ENCODE results near the gene IFFO2. TPM values are rescaled to one million over a fixed set of nuclear protein-coding genes. Genes with fewer than 3 reads are reported as not detected.

The IFFO2 gene
- total and polyA plus RNA-seq, 2 of the 8 experiments (the other 6 are each of a cell fraction or from before 2014, with no cell fraction given): 6.6 to 10.4 TPM

- H3K9me3 ChIP-seq (ENCODE audit: insufficient read depth in 2 of 2, low read depth in 1 of 2, low read length in 1 of 2): no peaks in the 10 kb centered on the region
- H3K23ac ChIP-seq (ENCODE audit: insufficient read length): no peak within 1 kb of the TSS
- no peak within 1 kb of the TSS for H2BK15ac ChIP-seq (ENCODE audit: low read length)
- peak within 1 kb of the TSS; percentile 93 for H2BK120ac ChIP-seq (replicated peaks; ENCODE audit: low read depth, low read length)
- H3K4me3 ChIP-seq (ENCODE audit: extremely low read depth in 1 of 4, insufficient read depth in 2 of 4, low read depth in 3 of 4, low read length in 4 of 4): peak within 1 kb of the TSS; percentile 91 to 96 (median 93)
- H3K56ac ChIP-seq (replicated peaks; ENCODE audit: insufficient read length, low read depth, low read length): peak within 1 kb of the TSS; percentile 55
- H2BK20ac ChIP-seq (ENCODE audit: low read length): 0 out of 2 replicates have a peak within 1 kb of the TSS, but pooled peaks have one; percentile 90
- ChIA-PET CTCF (ENCODE audit: partially characterized antibody) (interaction anchor here (0.9 to 8.0 kb wide), 7 partner anchors 10 to 43 kb away, joined by 3 to 131 read pairs (median 4); no protein-coding TSS in a partner anchor), POLR2A (ENCODE audit: partially characterized antibody) (interaction anchor here (0.6 to 1.9 kb wide), 12 partner anchors 9 to 1168 kb away, joined by 3 to 11 read pairs (median 3); no protein-coding TSS in a partner anchor)
- FAIRE-seq (peak; percentile 97), DNase-seq (ENCODE audit: low read depth in 1 of 2, low spot score in 2 of 2) (peak; percentile 87 to 88)
- H2AFZ ChIP-seq (ENCODE audit: low read length): peak within 1 kb of the TSS; percentile 99
- peaks cover 2 to 4% of the 10 kb centered on the region in 2 experiments for H4K20me1 ChIP-seq (replicated peaks in 1 of 2; ENCODE audit: control insufficient read depth in 1 of 2, insufficient read depth in 2 of 2, low read length in 2 of 2)
- no peak within 1 kb of the TSS for H4K8ac ChIP-seq (ENCODE audit: extremely low read depth, insufficient read depth, low read length)
- no peaks in the 10 kb centered on the region for H3K36me3 ChIP-seq (ENCODE audit: control insufficient read depth in 2 of 4, insufficient read depth in 4 of 4, low read length in 3 of 4)
- peak within 1 kb of the TSS; percentile 99 for H3K27ac ChIP-seq (ENCODE audit: low read depth, low read length)
- peak within 1 kb of the TSS; percentile 84 to 85 for H3K4me2 ChIP-seq (ENCODE audit: insufficient read depth in 1 of 2, low read depth in 2 of 2, low read length in 2 of 2)
- WGBS, 2 experiments (ENCODE audit: extremely low coverage in 1 of 2, insufficient coverage in 1 of 2, insufficient read length in 1 of 2, insufficient replicate concordance in 2 of 2, low coverage in 1 of 2, low lambda C conversion rate in 2 of 2, missing lambda C conversion rate in 1 of 2): 3% methylated on average over 38 of the region's 55 CpGs; no CpG with 5 or more reads in 1 of the 2 experiments
- H3K9ac ChIP-seq (replicated peaks in 1 of 4; ENCODE audit: extremely low read depth in 1 of 4, low read depth in 3 of 4, low read length in 3 of 4): peak within 1 kb of the TSS; percentile 87 to 99 (median 93)
- H4K5ac ChIP-seq (ENCODE audit: insufficient read length, low read depth, low read length): peak within 1 kb of the TSS; percentile 42
- H2BK5ac ChIP-seq (ENCODE audit: low read depth, low read length): peak within 1 kb of the TSS; percentile 99
- H3K27me3 ChIP-seq (replicated peaks in 1 of 4; ENCODE audit: control insufficient read depth in 3 of 4, extremely low read depth in 1 of 4, insufficient read depth in 3 of 4, low read length in 3 of 4): peaks cover 0 to 3% (median 0%) of the 10 kb centered on the region in 4 experiments; a peak in 4 of 7 replicates
- H3K18ac ChIP-seq (ENCODE audit: extremely low read depth, low read length): peak within 1 kb of the TSS; percentile 96; the same call in 1 of the 2 replicates
- H2AK5ac ChIP-seq (ENCODE audit: low read depth, low read length): no peak within 1 kb of the TSS
- no peak within 1 kb of the TSS for H3K4ac ChIP-seq (replicated peaks; ENCODE audit: insufficient read length, low read depth, low read length)
- no peak within 1 kb of the TSS for H4K91ac ChIP-seq (replicated peaks; ENCODE audit: insufficient read length, low read length)
- H3K79me1 ChIP-seq (ENCODE audit: low read depth, low read length): peaks cover 5% of the 10 kb centered on the region
- no peaks in the 10 kb centered on the region for H3K79me2 ChIP-seq (ENCODE audit: control insufficient read depth in 1 of 2, insufficient read depth in 2 of 2, low read length in 2 of 2)
- peaks cover 6% of the 10 kb centered on the region; the same call in 1 of the 2 replicates for H3K23me2 ChIP-seq (ENCODE audit: low read depth, low read length)
- H3K4me1 ChIP-seq (replicated peaks in 1 of 4; ENCODE audit: control insufficient read depth in 3 of 4, insufficient read depth in 4 of 4, low read length in 3 of 4): peaks cover 0 to 5% (median 2%) of the 10 kb centered on the region in 4 experiments; a peak in 5 of 7 replicates
- H3K14ac ChIP-seq (ENCODE audit: insufficient read length): no peak within 1 kb of the TSS
- no peak within 1 kb of the TSS; the same call in 1 of the 2 replicates for H2BK12ac ChIP-seq (ENCODE audit: low read depth, low read length)
- TF ChIP-seq ATF3 (IDR thresholded peaks at IDR 0.05; ENCODE audit: insufficient read depth, low read depth, low read length) (peak; percentile 44; the same call in 1 of the 2 replicates), MAX (IDR thresholded peaks at IDR 0.05) (peak; percentile 93), KDM1A (IDR thresholded peaks at IDR 0.05; ENCODE audit: borderline replicate concordance, low read length) (no peak), EP300 (IDR thresholded peaks at IDR 0.05; ENCODE audit: borderline replicate concordance in 1 of 2, low read depth in 2 of 2, low read length in 2 of 2) (peak in 1 of 2 experiments; percentile 99; a peak in 2 of 3 replicates), TAF7 (optimal IDR thresholded peaks at IDR 0.05; ENCODE audit: borderline replicate concordance, low read depth, low read length) (peak; percentile 57), POLR2AphosphoS5 (IDR thresholded peaks at IDR 0.05; ENCODE audit: low read depth, low read length) (peak; percentile 50), ATF2 (IDR thresholded peaks at IDR 0.05; ENCODE audit: low read length) (no peak)
Measured at GRCh38 chr1:18902523-18903290, 53.8 kb downstream of the IFFO2 start, which contains the start of gene ALDH4A1. TSS of gene ALDH4A1 (minus strand) at chr1:18902555. CDS start at chr1:18902523, 32 bp downstream.
